Thyroid gland (tissue), 4 donors: ENCODE results near the gene PCCA.
"Not testable (repeated sequence)": the region's sequence is repeated elsewhere in the genome, so short reads cannot be mapped to it uniquely, and the experiment has no call there.

Source experiments
- CTCF ChIP-seq, 6 experiments: fragments of 200-600 bp in 3 of 6; fragments of 450-650 bp in 3 of 6; sonication (generic) in 3 of 6; IDR thresholded peaks; one replicate each; pipeline ENCODE4 v1.5.1; 2016 to 2019; ENCODE audit warnings: antibody characterized with exemption in 6 of 6, mild to moderate bottlenecking in 2 of 6, inconsistent platforms in 1 of 6, moderate library complexity in 1 of 6
- POLR2A ChIP-seq, 2 donors: fragments of 450-650 bp; IDR thresholded peaks; one replicate each; pipeline ENCODE4 v1.6.1; 2017; ENCODE audit warnings: antibody characterized with exemption in 2 of 2, mild to moderate bottlenecking in 2 of 2, moderate library complexity in 1 of 2

DNA sequence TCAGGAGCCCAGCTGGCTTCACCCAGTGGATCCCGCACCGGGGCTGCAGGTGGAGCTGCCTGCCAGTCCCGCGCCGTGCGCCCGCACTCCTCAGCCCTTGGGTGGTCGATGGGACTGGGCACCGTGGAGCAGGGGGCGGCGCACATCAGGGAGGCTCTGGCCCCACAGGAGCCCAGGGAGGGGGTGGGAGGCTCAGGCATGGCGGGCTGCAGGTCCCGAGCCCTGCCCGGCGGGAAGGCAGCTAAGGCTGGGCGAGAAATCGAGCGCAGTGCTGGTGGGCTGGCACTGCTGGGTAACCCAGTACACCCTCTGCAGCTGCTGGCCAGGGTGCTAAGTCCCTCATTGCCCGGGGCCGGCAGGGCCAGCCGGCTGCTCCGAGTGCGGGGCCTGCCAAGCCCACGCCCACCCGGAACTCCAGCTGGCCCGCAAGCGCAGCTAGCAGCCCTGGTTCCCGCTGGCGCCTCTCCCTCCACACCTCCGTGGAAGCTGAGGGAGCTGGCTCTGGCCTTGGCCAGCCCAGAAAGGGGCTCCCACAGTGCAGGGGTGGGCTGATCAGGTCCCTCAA, 135.2 kb downstream of the PCCA start:
- TF ChIP-seq POLR2A, CTCF (IDR thresholded peaks at IDR 0.05): not testable (repeated sequence)
